H9 (cell line): ENCODE data around the gene PTPRN2. TPM values are rescaled to one million over a fixed set of nuclear protein-coding genes. Genes with fewer than 3 reads are reported as not detected.

Experiments
- DNase-seq: peaks from one replicate; pipeline ENCODE4 v3.0.0-alpha.2; 2017
- H2AFZ ChIP-seq: one replicate; pipeline ENCODE4 v1.6.1; 2013; ENCODE audit warnings: mild to moderate bottlenecking, low read length, control low read depth, moderate library complexity
- H2AK5ac ChIP-seq: 2 replicates; pipeline ENCODE4 v1.6.1; 2013; ENCODE audit warnings: low read length, control low read depth, mixed read lengths; ENCODE audit not compliant: insufficient read length
- H2BK120ac ChIP-seq: one replicate; pipeline ENCODE4 v1.6.1; 2013; ENCODE audit warnings: low read depth, mild to moderate bottlenecking, low read length, control low read depth, inconsistent platforms; ENCODE audit not compliant: poor library complexity, severe bottlenecking
- H2BK12ac ChIP-seq: 2 replicates; pipeline ENCODE4 v1.6.1; 2013; ENCODE audit warnings: low read length, control low read depth, mixed read lengths, low read depth; ENCODE audit not compliant: insufficient read length
- H2BK15ac ChIP-seq: 2 replicates; pipeline ENCODE4 v1.6.1; 2013; ENCODE audit warnings: low read depth, low read length, control low read depth
- H2BK20ac ChIP-seq: one replicate; pipeline ENCODE4 v1.6.1; 2013; ENCODE audit warnings: low read depth, mild to moderate bottlenecking, low read length, control low read depth, inconsistent platforms; ENCODE audit not compliant: poor library complexity, severe bottlenecking
- H2BK5ac ChIP-seq: 2 replicates; pipeline ENCODE4 v1.6.1; 2013; ENCODE audit warnings: low read length, control low read depth, mixed read lengths; ENCODE audit not compliant: insufficient read length
- H3K14ac ChIP-seq: 2 replicates; pipeline ENCODE4 v1.6.1; 2013; ENCODE audit warnings: low read length, control low read depth; ENCODE audit not compliant: insufficient read depth
- H3K18ac ChIP-seq: 2 replicates; pipeline ENCODE4 v1.6.1; 2013; ENCODE audit warnings: low read depth, mild to moderate bottlenecking, mixed read lengths, low read length, control low read depth; ENCODE audit not compliant: insufficient read length
- H3K23ac ChIP-seq: 2 replicates; pipeline ENCODE4 v1.6.1; 2013; ENCODE audit warnings: low read length, control low read depth, mixed read lengths, low read depth; ENCODE audit not compliant: insufficient read length
- H3K23me2 ChIP-seq: 2 replicates; pipeline ENCODE4 v1.6.1; 2013; ENCODE audit warnings: low read depth, mild to moderate bottlenecking, mixed read lengths, low read length, control low read depth; ENCODE audit not compliant: insufficient read length, poor library complexity, severe bottlenecking
- H3K27ac ChIP-seq: 2 replicates; pipeline ENCODE4 v1.5.1; 2013; ENCODE audit warnings: low read length, control low read depth, mixed read lengths, low read depth; ENCODE audit not compliant: insufficient read length
- H3K27me3 ChIP-seq: 2 replicates; pipeline ENCODE4 v1.6.1; 2013; ENCODE audit warnings: low read length, control low read depth, inconsistent platforms; ENCODE audit not compliant: insufficient read depth
- H3K4ac ChIP-seq: 2 replicates; pipeline ENCODE4 v1.6.1; 2013; ENCODE audit warnings: low read depth, mild to moderate bottlenecking, control low read depth, inconsistent platforms, low read length, moderate library complexity
- H3K4me1 ChIP-seq: 2 replicates; pipeline ENCODE4 v1.6.1; 2013; ENCODE audit warnings: low read length, control low read depth, inconsistent platforms; ENCODE audit not compliant: insufficient read depth
- H3K4me2 ChIP-seq: 2 replicates; pipeline ENCODE4 v1.6.1; 2013; ENCODE audit warnings: low read length, control low read depth, mixed read lengths; ENCODE audit not compliant: insufficient read length, insufficient read depth
- H3K56ac ChIP-seq: 2 replicates; pipeline ENCODE4 v1.6.1; 2013; ENCODE audit warnings: low read depth, mild to moderate bottlenecking, mixed read lengths, low read length, control low read depth; ENCODE audit not compliant: insufficient read length
- H3K79me1 ChIP-seq: 2 replicates; pipeline ENCODE4 v1.6.1; 2013; ENCODE audit warnings: low read depth, mild to moderate bottlenecking, moderate library complexity, low read length, control low read depth, inconsistent platforms; ENCODE audit not compliant: insufficient read depth, poor library complexity, severe bottlenecking
- H3K79me2 ChIP-seq: 2 replicates; pipeline ENCODE4 v1.6.1; 2013; ENCODE audit warnings: low read length, control low read depth, inconsistent platforms; ENCODE audit not compliant: insufficient read depth
- H3K9ac ChIP-seq: 2 replicates; pipeline ENCODE4 v1.6.1; 2013; ENCODE audit warnings: low read length, control low read depth, mixed read lengths; ENCODE audit not compliant: insufficient read length; ENCODE audit errors: extremely low read depth
- H3K9me3 ChIP-seq: one replicate; pipeline ENCODE4 v1.6.1; 2013; ENCODE audit warnings: low read depth, low read length, inconsistent platforms; ENCODE audit not compliant: control insufficient read depth
- H3T11ph ChIP-seq: one replicate; pipeline ENCODE4 v1.6.1; 2013; ENCODE audit warnings: mild to moderate bottlenecking, low read length, control low read depth, inconsistent platforms
- H4K20me1 ChIP-seq: one replicate; pipeline ENCODE4 v1.6.1; 2013; ENCODE audit not compliant: control insufficient read depth, insufficient read length, insufficient read depth
- H4K5ac ChIP-seq: 2 replicates; pipeline ENCODE4 v1.6.1; 2013; ENCODE audit warnings: low read depth, mild to moderate bottlenecking, mixed read lengths, low read length, control low read depth; ENCODE audit not compliant: insufficient read length
- H4K8ac ChIP-seq: replicated peaks from 2 replicates; pipeline ENCODE4 v1.6.1; 2013; ENCODE audit warnings: low read length, control low read depth, mixed read lengths, low read depth; ENCODE audit not compliant: insufficient read length
- H4K91ac ChIP-seq: 2 replicates; pipeline ENCODE4 v1.6.1; 2013; ENCODE audit warnings: low read depth, mild to moderate bottlenecking, moderate library complexity, mixed read lengths, low read length, control low read depth; ENCODE audit not compliant: insufficient read length
- H3K27ac Mint-ChIP-seq, 3 experiments: 2 replicates in 2 of 3; 3 replicates in 1 of 3; pipeline ENCODE4 v1.8.0; 2020 to 2021; ENCODE audit warnings: mixed read lengths in 3 of 3, mild to moderate bottlenecking in 1 of 3, moderate library complexity in 1 of 3
- H3K27me3 Mint-ChIP-seq: 2 replicates; pipeline ENCODE4 v1.8.0; 2021; ENCODE audit warnings: low read depth, mild to moderate bottlenecking, moderate library complexity, mixed read lengths
- H3K36me3 Mint-ChIP-seq, 3 experiments: 2 replicates in 2 of 3; 3 replicates in 1 of 3; pipeline ENCODE4 v1.8.0; 2020 to 2021; ENCODE audit warnings: low read depth in 3 of 3, mixed read lengths in 3 of 3; ENCODE audit not compliant: insufficient read depth in 1 of 3
- H3K4me1 Mint-ChIP-seq, 2 experiments: 2 replicates each; pipeline ENCODE4 v1.8.0; 2020; ENCODE audit warnings: mixed read lengths in 2 of 2
- H3K4me3 Mint-ChIP-seq, 2 experiments: 2 replicates in 1 of 2; 3 replicates in 1 of 2; pipeline ENCODE4 v1.8.0; 2020 to 2021; ENCODE audit warnings: mild to moderate bottlenecking in 2 of 2, mixed read lengths in 2 of 2, moderate library complexity in 1 of 2
- H3K9me3 Mint-ChIP-seq, 2 experiments: 2 replicates in 1 of 2; 3 replicates in 1 of 2; pipeline ENCODE4 v1.8.0; 2020; ENCODE audit warnings: mild to moderate bottlenecking in 2 of 2, mixed read lengths in 2 of 2, moderate library complexity in 1 of 2
- WGBS: extraction: QIAGEN DNeasy Blood & Tissue Kit; methylation state at CpG from one replicate; pipeline ENCODE4 v1.1.7; 2013; ENCODE audit warnings: missing lambda C conversion rate, low lambda C conversion rate, mixed read lengths; ENCODE audit not compliant: insufficient read length; ENCODE audit errors: extremely low coverage; 5-methylcytosine and 5-hydroxymethylcytosine counted together
- total RNA-seq: library from RNA; stranded (reverse); gene quantifications from 2 replicates; pipeline ENCODE4 v1.2.1, GENCODE V29; 2021
- TF ChIP-seq, protein P1 (sequence below): fragments of 200-600 bp; sonication (generic); conservative IDR thresholded peaks from 3 replicates; pipeline ENCODE4 v1.8.0; 2021; ENCODE audit warnings: antibody characterized with exemption, mild to moderate bottlenecking

PTPRN2 gene
- total RNA-seq, 1 experiment from 2014 or later = 5.2 TPM

DNA sequence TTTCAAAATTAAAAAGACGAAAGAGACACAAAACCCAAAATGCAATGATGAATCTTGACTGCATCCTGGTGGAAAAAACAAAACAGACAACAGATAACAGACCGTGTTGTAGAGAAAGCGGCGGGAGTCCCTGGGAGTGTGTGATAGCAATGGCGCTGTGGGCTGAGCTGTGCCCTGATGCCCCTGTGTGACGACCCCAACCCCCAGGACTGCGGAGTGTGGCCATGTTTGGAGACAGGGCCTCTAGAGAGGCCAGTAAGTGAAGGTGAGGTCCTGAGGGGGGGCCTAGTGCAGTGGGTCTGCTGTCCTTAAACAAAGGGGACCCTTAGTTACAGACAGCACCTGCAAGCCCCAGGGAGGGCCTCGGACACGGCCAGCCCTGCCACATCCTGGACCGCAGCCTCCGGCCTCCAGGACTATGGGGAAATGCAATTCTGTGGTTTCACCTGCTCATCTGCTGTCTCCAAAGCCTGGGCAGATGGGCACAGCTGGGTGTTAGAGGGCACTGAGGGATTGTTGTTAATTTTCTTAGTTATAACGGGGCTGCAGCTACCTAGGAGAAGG, 973.1 kb downstream of the PTPRN2 start:
- Histone ChIP-seq H4K91ac (no peak overlapping the region), H3K18ac (no peak overlapping the region), H3K4ac (no peak overlapping the region), H4K8ac (no peak overlapping the region), H3T11ph (no peak overlapping the region), H2BK15ac (no peak overlapping the region), H3K23me2 (no peaks in the 10 kb centered on the region), H2AK5ac (no peak overlapping the region), H2AFZ (no peak overlapping the region), H3K9ac (no peak overlapping the region), H2BK120ac (no peak overlapping the region), H3K14ac (no peak overlapping the region), H3K4me1 (no peaks in the 10 kb centered on the region), H3K27ac (no peak overlapping the region), H3K9me3 (no peaks in the 10 kb centered on the region), H2BK12ac (no peak overlapping the region), H3K23ac (no peak overlapping the region), H3K79me2 (no peaks in the 10 kb centered on the region), H3K27me3 (no peaks in the 10 kb centered on the region), H3K79me1 (no peaks in the 10 kb centered on the region), H4K20me1 (no peaks in the 10 kb centered on the region), H4K5ac (no peak overlapping the region), H3K56ac (no peak overlapping the region), H3K4me2 (no peak overlapping the region), H2BK20ac (no peak overlapping the region), H2BK5ac (no peak overlapping the region)
- no peak for DNase-seq
- Mint-ChIP-seq H3K4me1 (peaks cover 0 to 2% of the 10 kb centered on the region in 2 experiments; a peak in 1 of 4 replicates), H3K27me3 (peaks cover 87% of the 10 kb centered on the region), H3K9me3 (no peaks in the 10 kb centered on the region), H3K36me3 (no peaks in the 10 kb centered on the region; a peak in 1 of 7 replicates), H3K4me3 (no peak overlapping the region), H3K27ac (no peak overlapping the region; a peak in 1 of 7 replicates)
- TF ChIP-seq, protein P1, sequence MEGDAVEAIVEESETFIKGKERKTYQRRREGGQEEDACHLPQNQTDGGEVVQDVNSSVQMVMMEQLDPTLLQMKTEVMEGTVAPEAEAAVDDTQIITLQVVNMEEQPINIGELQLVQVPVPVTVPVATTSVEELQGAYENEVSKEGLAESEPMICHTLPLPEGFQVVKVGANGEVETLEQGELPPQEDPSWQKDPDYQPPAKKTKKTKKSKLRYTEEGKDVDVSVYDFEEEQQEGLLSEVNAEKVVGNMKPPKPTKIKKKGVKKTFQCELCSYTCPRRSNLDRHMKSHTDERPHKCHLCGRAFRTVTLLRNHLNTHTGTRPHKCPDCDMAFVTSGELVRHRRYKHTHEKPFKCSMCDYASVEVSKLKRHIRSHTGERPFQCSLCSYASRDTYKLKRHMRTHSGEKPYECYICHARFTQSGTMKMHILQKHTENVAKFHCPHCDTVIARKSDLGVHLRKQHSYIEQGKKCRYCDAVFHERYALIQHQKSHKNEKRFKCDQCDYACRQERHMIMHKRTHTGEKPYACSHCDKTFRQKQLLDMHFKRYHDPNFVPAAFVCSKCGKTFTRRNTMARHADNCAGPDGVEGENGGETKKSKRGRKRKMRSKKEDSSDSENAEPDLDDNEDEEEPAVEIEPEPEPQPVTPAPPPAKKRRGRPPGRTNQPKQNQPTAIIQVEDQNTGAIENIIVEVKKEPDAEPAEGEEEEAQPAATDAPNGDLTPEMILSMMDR = no peak
- no CpG with 5 or more reads among the region's 12 CpGs for WGBS
